ENCODE measurements around the gene FLAD1.

- TF ChIP-seq ZNF423 (CRISPR knock-in tag; IDR thresholded peaks at IDR 0.05) (no peak), CTCF (IDR thresholded peaks at IDR 0.05) (no peak), SP1 (CRISPR knock-in tag; conservative IDR thresholded peaks at IDR 0.05) (no peak), ZNF138 (CRISPR knock-in tag; conservative IDR thresholded peaks at IDR 0.05) (no peak), ZBTB21 (CRISPR knock-in tag; IDR thresholded peaks at IDR 0.05; ENCODE audit: borderline replicate concordance) (no peak), FOXP1 (CRISPR knock-in tag; IDR thresholded peaks at IDR 0.05; ENCODE audit: borderline replicate concordance) (no peak), ZNF512 (CRISPR knock-in tag; IDR thresholded peaks at IDR 0.05; ENCODE audit: borderline replicate concordance) (no peak), TEAD4 (CRISPR knock-in tag; IDR thresholded peaks at IDR 0.05) (no peak), ELF4 (CRISPR knock-in tag; IDR thresholded peaks at IDR 0.05; ENCODE audit: low read depth) (no peak), ATF2 (CRISPR knock-in tag; IDR thresholded peaks at IDR 0.05; ENCODE audit: borderline replicate concordance, low read depth) (no peak)
These were observed 43.0 kb downstream of the FLAD1 start for GRCh38 chr1:155026154-155026553.
